ENCODE results near the gene METTL17.
"Not testable (repeated sequence)": the region's sequence is repeated elsewhere in the genome, so short reads cannot be mapped to it uniquely, and the experiment has no call there.

The METTL17 gene

DNA sequence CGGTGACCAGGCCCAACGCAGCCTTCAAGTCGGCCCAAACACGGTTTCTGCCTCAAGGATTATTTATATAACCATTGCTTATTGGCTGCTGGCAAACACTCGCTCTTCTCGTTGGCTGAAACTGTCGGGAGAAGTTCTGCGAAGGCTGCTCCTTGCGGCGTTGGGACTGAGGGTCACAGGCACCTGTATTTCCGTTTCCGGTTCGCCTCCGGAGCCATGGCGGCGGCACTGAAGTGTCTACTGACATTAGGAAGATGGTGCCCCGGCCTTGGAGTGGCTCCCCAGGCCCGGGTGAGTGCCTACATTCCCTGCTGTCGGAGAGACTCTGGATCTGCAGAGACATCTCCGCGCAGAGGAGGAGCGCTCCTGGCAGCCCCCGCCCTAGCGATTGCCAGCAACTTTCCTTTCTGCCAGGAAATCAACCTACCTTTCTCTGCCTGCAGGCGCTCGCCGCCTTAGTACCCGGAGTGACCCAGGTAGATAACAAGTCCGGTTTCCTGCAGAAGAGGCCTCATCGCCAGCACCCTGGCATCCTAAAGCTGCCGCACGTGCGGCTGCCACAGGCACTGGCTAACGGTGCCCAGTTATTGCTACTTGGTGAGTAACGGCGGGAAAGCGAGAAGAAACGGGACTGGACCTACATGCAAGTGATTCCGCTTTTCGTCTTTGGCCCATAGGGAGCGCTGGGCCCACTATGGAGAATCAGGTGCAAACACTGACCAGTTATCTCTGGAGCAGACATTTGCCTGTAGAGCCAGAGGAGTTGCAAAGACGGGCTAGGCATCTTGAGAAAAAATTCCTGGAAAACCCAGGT lies at the start of gene METTL17:
Gene METTL17, plus strand, starts transcription at position 194 of the 814 bp plus-strand sequence. Its CDS starts 23 bp downstream, at position 217.
- peak; percentile 95 for DNase-seq
- in situ Hi-C loops (cut with MboI; ENCODE audit: low pct_unique_long_range_greater_than_20kb, low sequenced_read_pairs), result no loop called here

DNA sequence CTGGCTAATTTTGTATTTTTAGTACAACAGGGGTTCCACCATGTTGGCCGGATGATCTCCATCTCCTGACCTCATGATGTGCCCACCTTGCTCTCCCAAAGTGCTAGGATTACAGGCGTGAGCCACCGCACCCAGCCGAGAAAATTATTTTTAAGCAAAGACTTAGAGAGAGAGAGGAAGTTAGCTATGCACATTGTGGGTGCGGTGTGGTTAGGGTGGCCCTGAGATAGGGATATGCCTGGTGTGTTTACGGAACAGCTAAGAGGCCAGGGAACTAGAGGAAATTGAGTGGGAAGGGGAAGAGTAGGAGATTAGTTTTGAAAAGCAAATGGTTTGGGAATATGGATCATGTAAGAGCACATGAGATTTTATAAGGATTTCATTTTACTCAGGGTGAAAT lies 44.6 kb upstream of the METTL17 start:
- in situ Hi-C loops (cut with MboI; ENCODE audit: low pct_unique_long_range_greater_than_20kb, low sequenced_read_pairs), result not testable (repeated sequence)
- DNase-seq, result peak; percentile 64

DNA sequence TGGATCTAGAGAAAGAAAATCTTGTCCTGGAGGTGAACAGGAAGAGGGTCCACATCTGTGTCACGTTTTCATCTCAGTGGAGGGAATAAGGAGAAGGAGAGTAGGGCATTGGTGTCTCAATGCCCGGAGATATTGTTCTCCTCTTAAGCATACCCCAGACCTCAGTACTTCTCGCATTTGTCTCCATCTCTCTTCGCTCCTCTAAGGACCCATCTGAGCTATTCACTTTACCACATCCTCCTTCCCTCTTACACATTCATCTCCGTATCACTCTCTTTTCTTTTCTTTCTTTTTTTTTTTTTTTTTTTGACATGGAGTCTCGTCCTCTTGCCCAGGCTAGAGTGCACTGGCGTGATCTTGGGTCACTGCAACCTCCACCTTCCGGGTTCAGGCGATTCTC lies 43.1 kb upstream of the METTL17 start:
- in situ Hi-C loops (cut with MboI; ENCODE audit: low pct_unique_long_range_greater_than_20kb, low sequenced_read_pairs); DNase-seq: not testable (repeated sequence)

GRCh38 chr14:20954736-20955537 lies 34.8 kb upstream of the METTL17 start, which contains the start of gene RNASE2:
RNASE2 (plus strand) TSS chr14:20955487; CDS start chr14:20955772, 285 bp downstream.
- peak; percentile 55 for DNase-seq
- in situ Hi-C loops (cut with MboI; ENCODE audit: low pct_unique_long_range_greater_than_20kb, low sequenced_read_pairs), result not testable (repeated sequence)

GRCh38 chr14:20955538-20955873 lies 34.3 kb upstream of the METTL17 start:
- DNase-seq; in situ Hi-C loops (cut with MboI; ENCODE audit: low pct_unique_long_range_greater_than_20kb, low sequenced_read_pairs): not testable (repeated sequence)

- DNase-seq, result no peak
- in situ Hi-C loops (cut with MboI; ENCODE audit: low pct_unique_long_range_greater_than_20kb, low sequenced_read_pairs), result no loop called here
Measured at GRCh38 chr14:20956376-20956976, 33.3 kb upstream of the METTL17 start.

GRCh38 chr14:20958946-20959345 lies 30.8 kb upstream of the METTL17 start:
- in situ Hi-C loops (cut with MboI; ENCODE audit: low pct_unique_long_range_greater_than_20kb, low sequenced_read_pairs); DNase-seq: not testable (repeated sequence)

- no peak for DNase-seq
- in situ Hi-C loops (cut with MboI; ENCODE audit: low pct_unique_long_range_greater_than_20kb, low sequenced_read_pairs), result no loop called here
Measured at GRCh38 chr14:20969336-20969735, 20.4 kb upstream of the METTL17 start.

- DNase-seq, result no peak
- in situ Hi-C loops (cut with MboI; ENCODE audit: low pct_unique_long_range_greater_than_20kb, low sequenced_read_pairs), result no loop called here
Measured at GRCh38 chr14:20970647-20970982, 19.2 kb upstream of the METTL17 start.

GRCh38 chr14:20970983-20971704 lies 18.6 kb upstream of the METTL17 start:
- DNase-seq, result peak; percentile 91
- in situ Hi-C loops (cut with MboI; ENCODE audit: low pct_unique_long_range_greater_than_20kb, low sequenced_read_pairs), result no loop called here

- DNase-seq, result no peak
- in situ Hi-C loops (cut with MboI; ENCODE audit: low pct_unique_long_range_greater_than_20kb, low sequenced_read_pairs), result no loop called here
Measured at GRCh38 chr14:20971705-20972021, 18.1 kb upstream of the METTL17 start.

- in situ Hi-C loops (cut with MboI; ENCODE audit: low pct_unique_long_range_greater_than_20kb, low sequenced_read_pairs), result no loop called here
- no peak for DNase-seq
Measured at GRCh38 chr14:20973501-20973900, 16.3 kb upstream of the METTL17 start.

GRCh38 chr14:20976291-20976690 lies 13.5 kb upstream of the METTL17 start:
- DNase-seq, result no peak

DNA sequence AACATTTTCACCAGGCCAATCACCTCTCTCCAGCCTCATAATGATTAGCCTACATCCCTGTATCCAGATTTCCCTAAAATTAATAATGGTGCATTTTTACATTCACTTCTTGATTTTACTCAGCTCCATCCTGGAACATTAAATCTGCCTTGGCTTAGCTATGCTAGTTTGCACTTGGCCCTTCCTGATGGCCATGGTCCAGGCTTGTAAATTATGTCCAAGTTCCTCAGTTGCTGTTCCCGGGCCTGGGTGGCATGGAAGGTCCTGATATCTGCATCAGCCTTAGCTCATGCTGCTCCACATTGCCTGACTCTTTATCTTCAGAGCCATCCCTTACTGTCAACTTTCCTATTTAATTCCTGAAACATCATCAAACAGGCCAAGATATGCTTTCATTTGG lies 11.1 kb upstream of the METTL17 start:
- DNase-seq, result no peak
- in situ Hi-C loops (cut with MboI; ENCODE audit: low pct_unique_long_range_greater_than_20kb, low sequenced_read_pairs), result no loop called here

More at GRCh38 chr14:20976291-20976690, 13.5 kb upstream of the METTL17 start:
- in situ Hi-C loops (cut with MboI; ENCODE audit: low pct_unique_long_range_greater_than_20kb, low sequenced_read_pairs), result no loop called here

- DNase-seq, result no peak
- in situ Hi-C loops (cut with MboI; ENCODE audit: low pct_unique_long_range_greater_than_20kb, low sequenced_read_pairs), result no loop called here
Measured at GRCh38 chr14:20980906-20981305, 8.9 kb upstream of the METTL17 start.

- DNase-seq, result no peak
- in situ Hi-C loops (cut with MboI; ENCODE audit: low pct_unique_long_range_greater_than_20kb, low sequenced_read_pairs), result no loop called here
Measured at GRCh38 chr14:20982646-20983369, 7.0 kb upstream of the METTL17 start.

- DNase-seq; in situ Hi-C loops (cut with MboI; ENCODE audit: low pct_unique_long_range_greater_than_20kb, low sequenced_read_pairs): not testable (repeated sequence)
Measured at GRCh38 chr14:20985650-20986049, 4.1 kb upstream of the METTL17 start.

GRCh38 chr14:20986811-20987210 lies 3.0 kb upstream of the METTL17 start:
- DNase-seq, result no peak
- in situ Hi-C loops (cut with MboI; ENCODE audit: low pct_unique_long_range_greater_than_20kb, low sequenced_read_pairs), result no loop called here
